Neural cell (in vitro differentiated cells): ENCODE results near the gene PTEN.
A peak's percentile ranks its signal among the peaks of the same experiment; 100 is the strongest.

Experiments
- CTCF ChIP-seq: fragments of 450-650 bp; IDR thresholded peaks from 2 replicates; pipeline ENCODE4 v1.5.1; 2014; ENCODE audit warnings: antibody characterized with exemption, mild to moderate bottlenecking, moderate library complexity; ENCODE audit not compliant: poor library complexity, severe bottlenecking
- EZH2 ChIP-seq: fragments of 200-600, 300-800 bp; shearing (Covaris generic), sonication (generic); IDR thresholded peaks from 2 replicates; pipeline ENCODE4 v1.6.1; 2014; ENCODE audit warnings: antibody characterized with exemption, low read length, borderline replicate concordance, mild to moderate bottlenecking; ENCODE audit not compliant: insufficient read depth, poor library complexity, severe bottlenecking
- POLR2AphosphoS5 ChIP-seq: IDR thresholded peaks from 2 replicates; pipeline ENCODE4 v1.6.1; 2012
- RAD21 ChIP-seq: fragments of 450-650 bp; conservative IDR thresholded peaks from 2 replicates; pipeline ENCODE4 v1.6.1; 2014; ENCODE audit warnings: antibody characterized with exemption, mild to moderate bottlenecking, moderate library complexity

- peak; percentile 46 for TF ChIP-seq RAD21
- TF ChIP-seq POLR2AphosphoS5: no peak
- peak; percentile 36 for TF ChIP-seq CTCF
- TF ChIP-seq EZH2: no peak
Measured at GRCh38 chr10:87860156-87860795, 3.1 kb upstream of the PTEN start.
